ENCODE measurements around the gene ARRDC1.
A peak's percentile ranks its signal among the peaks of the same experiment; 100 is the strongest.

ARRDC1 gene

DNA sequence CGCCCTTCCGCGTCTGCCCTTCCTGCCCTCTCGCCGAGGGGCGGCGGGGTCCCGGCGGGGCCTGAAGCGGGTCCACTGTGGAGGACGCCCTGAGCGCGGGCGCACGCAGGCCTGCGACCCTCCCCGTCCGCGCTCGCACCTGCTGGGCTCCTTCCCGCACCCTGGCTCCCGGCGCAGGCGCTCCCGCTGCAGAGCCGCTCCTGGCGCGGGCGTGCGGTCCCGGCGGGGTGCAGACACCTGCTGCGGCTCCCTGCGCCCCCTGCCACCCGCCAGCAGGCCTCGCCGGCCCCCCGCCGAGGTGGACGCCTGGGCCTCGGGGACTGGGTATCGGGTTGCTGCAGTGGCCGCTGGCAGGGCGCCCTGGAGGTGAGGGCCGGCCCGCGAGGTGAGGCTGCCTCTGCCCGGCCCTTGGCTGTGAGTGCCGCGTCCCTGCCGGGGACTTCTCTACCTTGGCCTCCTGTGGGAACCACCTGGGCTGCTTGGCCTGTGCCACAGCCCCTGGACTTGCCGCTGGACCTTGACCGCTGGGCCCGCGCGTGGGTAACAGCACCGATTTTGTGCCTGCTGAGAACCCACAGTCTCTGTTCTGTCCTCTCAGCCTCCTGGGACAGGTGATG is 627 bp downstream of the ARRDC1 start:
- no peaks in the 10 kb centered on the region for H3F3A ChIP-seq (ENCODE audit: insufficient read depth, low read length)
- H3K9me3 ChIP-seq (ENCODE audit: low read length): no peaks in the 10 kb centered on the region
- no peak overlapping the region for H3K27ac ChIP-seq (ENCODE audit: low read depth, low read length, poor library complexity, severe bottlenecking)
- no peaks in the 10 kb centered on the region for H3K79me2 ChIP-seq (ENCODE audit: insufficient read depth, low read length)
- H4K20me1 ChIP-seq (ENCODE audit: insufficient read depth, low read length): no peaks in the 10 kb centered on the region
- peak overlapping the region; percentile 93 for H3K4me3 ChIP-seq (ENCODE audit: low read depth, low read length, poor library complexity, severe bottlenecking)
- no peak overlapping the region for H2AFZ ChIP-seq (ENCODE audit: low read length)
- peak overlapping the region; percentile 90 for H3K9ac ChIP-seq (ENCODE audit: low read length)
- no peaks in the 10 kb centered on the region for H3K27me3 ChIP-seq (ENCODE audit: insufficient read depth, low read length)
- H3K4me2 ChIP-seq (ENCODE audit: low read length): peak overlapping the region; percentile 81
- no peaks in the 10 kb centered on the region for H3K36me3 ChIP-seq (ENCODE audit: insufficient read depth, low read length)
- H3K4me1 ChIP-seq (ENCODE audit: insufficient read depth, low read length, severe bottlenecking): peaks cover 40% of the 10 kb centered on the region
- no peaks in the 10 kb centered on the region for H3K9me2 ChIP-seq (ENCODE audit: low read depth, low read length)
- TF ChIP-seq, protein P1, sequence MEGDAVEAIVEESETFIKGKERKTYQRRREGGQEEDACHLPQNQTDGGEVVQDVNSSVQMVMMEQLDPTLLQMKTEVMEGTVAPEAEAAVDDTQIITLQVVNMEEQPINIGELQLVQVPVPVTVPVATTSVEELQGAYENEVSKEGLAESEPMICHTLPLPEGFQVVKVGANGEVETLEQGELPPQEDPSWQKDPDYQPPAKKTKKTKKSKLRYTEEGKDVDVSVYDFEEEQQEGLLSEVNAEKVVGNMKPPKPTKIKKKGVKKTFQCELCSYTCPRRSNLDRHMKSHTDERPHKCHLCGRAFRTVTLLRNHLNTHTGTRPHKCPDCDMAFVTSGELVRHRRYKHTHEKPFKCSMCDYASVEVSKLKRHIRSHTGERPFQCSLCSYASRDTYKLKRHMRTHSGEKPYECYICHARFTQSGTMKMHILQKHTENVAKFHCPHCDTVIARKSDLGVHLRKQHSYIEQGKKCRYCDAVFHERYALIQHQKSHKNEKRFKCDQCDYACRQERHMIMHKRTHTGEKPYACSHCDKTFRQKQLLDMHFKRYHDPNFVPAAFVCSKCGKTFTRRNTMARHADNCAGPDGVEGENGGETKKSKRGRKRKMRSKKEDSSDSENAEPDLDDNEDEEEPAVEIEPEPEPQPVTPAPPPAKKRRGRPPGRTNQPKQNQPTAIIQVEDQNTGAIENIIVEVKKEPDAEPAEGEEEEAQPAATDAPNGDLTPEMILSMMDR (IDR thresholded peaks at IDR 0.05; ENCODE audit: low read length): no peak
- TF ChIP-seq EZH2 (IDR thresholded peaks at IDR 0.05; ENCODE audit: borderline replicate concordance, low read length): no peak

DNA sequence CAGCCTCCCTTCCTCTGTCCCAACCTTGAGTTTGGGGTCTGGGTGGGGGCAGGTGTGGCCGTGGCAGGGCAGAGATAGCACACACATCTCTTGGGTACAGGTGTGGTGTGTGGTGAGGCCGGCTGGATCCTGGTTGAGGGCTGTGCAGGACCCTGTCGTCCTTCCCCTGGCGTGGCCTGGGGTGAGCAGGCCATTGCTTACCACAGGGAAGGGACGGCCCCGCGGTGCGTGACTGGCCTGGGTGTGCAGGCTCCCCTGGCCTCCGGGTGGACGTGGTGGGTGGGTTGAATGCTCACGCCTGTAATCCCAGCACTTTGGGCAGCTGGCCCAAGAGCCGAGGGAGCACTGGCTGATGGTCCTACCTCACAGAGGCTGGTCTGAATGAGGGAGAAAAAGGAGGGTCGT is 1.2 kb downstream of the ARRDC1 start:
- H3K4me3 ChIP-seq (ENCODE audit: low read depth, low read length, poor library complexity, severe bottlenecking): peak overlapping the region; percentile 93
- no peaks in the 10 kb centered on the region for H3K9me3 ChIP-seq (ENCODE audit: low read length)
- H3K27me3 ChIP-seq (ENCODE audit: insufficient read depth, low read length): no peaks in the 10 kb centered on the region
- peak overlapping the region; percentile 90 for H3K9ac ChIP-seq (ENCODE audit: low read length)
- H3K27ac ChIP-seq (ENCODE audit: low read depth, low read length, poor library complexity, severe bottlenecking): no peak overlapping the region
- peaks cover 46% of the 10 kb centered on the region for H3K4me1 ChIP-seq (ENCODE audit: insufficient read depth, low read length, severe bottlenecking)
- no peaks in the 10 kb centered on the region for H3K9me2 ChIP-seq (ENCODE audit: low read depth, low read length)
- no peaks in the 10 kb centered on the region for H3K79me2 ChIP-seq (ENCODE audit: insufficient read depth, low read length)
- TF ChIP-seq, protein P1 (IDR thresholded peaks at IDR 0.05; ENCODE audit: low read length): no peak
- no peak for TF ChIP-seq EZH2 (IDR thresholded peaks at IDR 0.05; ENCODE audit: borderline replicate concordance, low read length)
- H4K20me1 ChIP-seq (ENCODE audit: insufficient read depth, low read length): no peaks in the 10 kb centered on the region
- H3K36me3 ChIP-seq (ENCODE audit: insufficient read depth, low read length): no peaks in the 10 kb centered on the region
- H3K4me2 ChIP-seq (ENCODE audit: low read length): peak overlapping the region; percentile 81
- no peaks in the 10 kb centered on the region for H3F3A ChIP-seq (ENCODE audit: insufficient read depth, low read length)
- no peak overlapping the region for H2AFZ ChIP-seq (ENCODE audit: low read length)

GRCh38 chr9:137607141-137607857 is 1.8 kb downstream of the ARRDC1 start:
- H3K4me3 ChIP-seq (ENCODE audit: low read depth, low read length, poor library complexity, severe bottlenecking): peak overlapping the region; percentile 93
- H4K20me1 ChIP-seq (ENCODE audit: insufficient read depth, low read length): no peaks in the 10 kb centered on the region
- H3K9me2 ChIP-seq (ENCODE audit: low read depth, low read length): no peaks in the 10 kb centered on the region
- H3K9ac ChIP-seq (ENCODE audit: low read length): peak overlapping the region; percentile 22; the same call in 1 of the 2 replicates
- no peaks in the 10 kb centered on the region for H3K36me3 ChIP-seq (ENCODE audit: insufficient read depth, low read length)
- H2AFZ ChIP-seq (ENCODE audit: low read length): no peak overlapping the region
- no peaks in the 10 kb centered on the region for H3K9me3 ChIP-seq (ENCODE audit: low read length)
- no peaks in the 10 kb centered on the region for H3F3A ChIP-seq (ENCODE audit: insufficient read depth, low read length)
- no peak overlapping the region for H3K27ac ChIP-seq (ENCODE audit: low read depth, low read length, poor library complexity, severe bottlenecking)
- peak overlapping the region; percentile 81 for H3K4me2 ChIP-seq (ENCODE audit: low read length)
- no peaks in the 10 kb centered on the region for H3K79me2 ChIP-seq (ENCODE audit: insufficient read depth, low read length)
- H3K27me3 ChIP-seq (ENCODE audit: insufficient read depth, low read length): no peaks in the 10 kb centered on the region
- TF ChIP-seq, protein P1 (IDR thresholded peaks at IDR 0.05; ENCODE audit: low read length): no peak
- TF ChIP-seq EZH2 (IDR thresholded peaks at IDR 0.05; ENCODE audit: borderline replicate concordance, low read length): no peak
- peaks cover 52% of the 10 kb centered on the region for H3K4me1 ChIP-seq (ENCODE audit: insufficient read depth, low read length, severe bottlenecking)
